GM12878 (cell line): ENCODE measurements around the gene OR4E2. TPM values are rescaled to one million over a fixed set of nuclear protein-coding genes. Genes with fewer than 3 reads are reported as not detected.
A peak's percentile ranks its signal among the peaks of the same experiment; 100 is the strongest.

Experiments used
- ATAC-seq: fragments of 200-7000 bp; cut with Tn5 transposase; 3 replicates; pipeline ENCODE4 v1.9.1; 2020; ENCODE audit warnings: mild to moderate bottlenecking, moderate library complexity
- BruUV-seq: library from RNA; stranded (reverse); fragments of 400-500 nt; replicated peaks from 2 replicates; lab custom pipeline; 2021; lab: Mats Ljungman, UMichigan
- CTCF ChIA-PET: fragments of 300-600 bp; sonication (Branson Sonifier 250); formaldehyde crosslinking; extraction: SDS; loops from one replicate; lab custom pipeline; 2021; ENCODE audit warnings: inconsistent platforms; lab: Yijun Ruan, JAX
- POLR2A ChIA-PET: fragments of 350-600 bp; formaldehyde crosslinking; extraction: SDS; loops from one replicate; lab custom pipeline; 2021; ENCODE audit warnings: inconsistent platforms; lab: Charles Lee
- RAD21 ChIA-PET: fragments of 300-600 bp; sonication (Branson Sonifier 250); formaldehyde crosslinking; loops from one replicate; lab custom pipeline; 2023; ENCODE audit warnings: antibody characterized with exemption; ENCODE audit not compliant: unreplicated experiment; lab: Charles Lee
- SMC1A ChIA-PET: fragments of 300-600 bp; sonication (Branson Sonifier 250); formaldehyde crosslinking; loops from one replicate; lab custom pipeline; 2023; ENCODE audit not compliant: unreplicated experiment, uncharacterized antibody; lab: Charles Lee
- DNase-seq: peaks from one replicate; pipeline ENCODE4 v3.0.0-alpha.2; 2011; ENCODE audit warnings: low read depth, low spot score
- FAIRE-seq: peaks from 3 replicates; lab custom pipeline; 2011; peaks lifted over from hg19 to GRCh38; lab: Jason Lieb, UNC
- H2AFZ ChIP-seq: 2 replicates; pipeline ENCODE4 v1.6.0; 2011; ENCODE audit warnings: low read depth, low read length, control low read depth; ENCODE audit not compliant: control insufficient read depth
- H3K27ac ChIP-seq: 2 replicates; pipeline ENCODE4 v1.5.1; 2011; ENCODE audit warnings: control low read depth; ENCODE audit not compliant: control insufficient read depth, insufficient read depth
- H3K27me3 ChIP-seq, 2 experiments: replicated peaks in 1 of 2; 2 replicates each; pipeline versions ENCODE4 v1.6.0 to v1.6.1; 2011; ENCODE audit warnings: low read length in 1 of 2; ENCODE audit not compliant: control insufficient read depth in 2 of 2, insufficient read depth in 2 of 2
- H3K36me3 ChIP-seq, 2 experiments: 2 replicates each; pipeline ENCODE4 v1.5.1; 2011; ENCODE audit warnings: low read length in 1 of 2; ENCODE audit not compliant: control insufficient read depth in 2 of 2, insufficient read depth in 2 of 2
- H3K4me1 ChIP-seq: 2 replicates; pipeline ENCODE4 v1.6.1; 2011; ENCODE audit warnings: mild to moderate bottlenecking, low read length, moderate library complexity, mixed read lengths; ENCODE audit not compliant: control insufficient read depth, insufficient read depth
- H3K4me2 ChIP-seq: 2 replicates; pipeline ENCODE4 v1.6.0; 2011; ENCODE audit warnings: control low read depth; ENCODE audit not compliant: control insufficient read depth, insufficient read depth
- H3K4me3 ChIP-seq: fragments of 200-600 bp; sonication (generic); 2 replicates; pipeline ENCODE4 v1.5.1; 2016
- H3K79me2 ChIP-seq: 2 replicates; pipeline ENCODE4 v1.6.0; 2011; ENCODE audit warnings: low read length; ENCODE audit not compliant: control insufficient read depth, insufficient read depth
- H3K9ac ChIP-seq: 2 replicates; pipeline ENCODE4 v1.8.0; 2011; ENCODE audit warnings: low read length, control low read depth, mixed read lengths; ENCODE audit not compliant: control insufficient read depth, insufficient read depth
- H3K9me3 ChIP-seq: replicated peaks from 3 replicates; pipeline ENCODE4 v1.5.1; 2011; ENCODE audit warnings: mild to moderate bottlenecking, low read length; ENCODE audit not compliant: control insufficient read depth, insufficient read depth
- H4K20me1 ChIP-seq: 2 replicates; pipeline ENCODE4 v1.6.0; 2011; ENCODE audit not compliant: control insufficient read depth, insufficient read depth
- CREM ChIP-seq: IDR thresholded peaks from 2 replicates; pipeline ENCODE4 v1.6.1; 2014; ENCODE audit warnings: antibody characterized with exemption, low read depth
- CTCF ChIP-seq, 3 experiments: IDR thresholded peaks in 2 of 3; conservative IDR thresholded peaks in 1 of 3; 2 replicates each; pipeline ENCODE4 v1.5.1; 2011; ENCODE audit warnings: low read depth in 3 of 3, low read length in 3 of 3, mild to moderate bottlenecking in 3 of 3, control low read depth in 2 of 3, moderate library complexity in 2 of 3, inconsistent platforms in 1 of 3, mixed read lengths in 1 of 3; ENCODE audit not compliant: control insufficient read depth in 2 of 3, insufficient read depth in 1 of 3; ENCODE audit errors: extremely low read depth in 1 of 3
- HCFC1 ChIP-seq: fragments of 150-350 bp; IDR thresholded peaks from 2 replicates; pipeline ENCODE4 v1.6.1; 2014; ENCODE audit warnings: low read length
- HDGF ChIP-seq: fragments of 450-650 bp; IDR thresholded peaks from 2 replicates; pipeline ENCODE4 v1.6.1; 2016; ENCODE audit warnings: antibody characterized with exemption
- KLF5 ChIP-seq: fragments of 450-650 bp; IDR thresholded peaks from 2 replicates; pipeline ENCODE4 v1.6.1; 2014; ENCODE audit warnings: mild to moderate bottlenecking; ENCODE audit not compliant: partially characterized antibody
- MEF2A ChIP-seq: IDR thresholded peaks from 2 replicates; pipeline ENCODE4 v1.6.1; 2011; ENCODE audit warnings: low read depth, mild to moderate bottlenecking, low read length, moderate library complexity; ENCODE audit not compliant: insufficient read depth
- MTA2 ChIP-seq: fragments of 450-650 bp; IDR thresholded peaks from 2 replicates; pipeline ENCODE4 v1.6.1; 2016; ENCODE audit warnings: low read depth, mild to moderate bottlenecking, moderate library complexity
- MTA3 ChIP-seq: IDR thresholded peaks from 2 replicates; pipeline ENCODE4 v1.6.1; 2012; ENCODE audit warnings: low read length, inconsistent platforms, borderline replicate concordance
- MYC ChIP-seq: IDR thresholded peaks from 2 replicates; pipeline ENCODE4 v1.6.1; 2011; ENCODE audit warnings: mild to moderate bottlenecking, low read length, moderate library complexity, inconsistent platforms; ENCODE audit not compliant: insufficient read depth, insufficient replicate concordance, insufficient read length, severe bottlenecking
- RELB ChIP-seq: fragments of 450-650 bp; IDR thresholded peaks from 2 replicates; pipeline ENCODE4 v1.6.1; 2017; ENCODE audit warnings: low read depth, mild to moderate bottlenecking, moderate library complexity
- SREBF1 ChIP-seq: IDR thresholded peaks from 2 replicates; pipeline ENCODE4 v1.6.1; 2012; ENCODE audit warnings: mild to moderate bottlenecking, low read length
- TAF1 ChIP-seq: IDR thresholded peaks from 2 replicates; pipeline ENCODE4 v1.6.1; 2011; ENCODE audit warnings: mild to moderate bottlenecking, low read depth, low read length, borderline replicate concordance
- WRNIP1 ChIP-seq: IDR thresholded peaks from 2 replicates; pipeline ENCODE4 v1.6.1; 2011; ENCODE audit warnings: low read depth, low read length, improper control_type of control experiment, borderline replicate concordance
- ZNF217 ChIP-seq: fragments of 450-650 bp; IDR thresholded peaks from 2 replicates; pipeline ENCODE4 v1.6.1; 2017; ENCODE audit warnings: antibody characterized with exemption, mild to moderate bottlenecking
- WGBS: methylation state at CpG from one replicate; pipeline ENCODE4 v1.1.6; 2016; ENCODE audit warnings: low lambda C conversion rate; ENCODE audit not compliant: insufficient replicate concordance, insufficient coverage; ENCODE audit errors: missing lambda C conversion rate; 5-methylcytosine and 5-hydroxymethylcytosine counted together
- in situ Hi-C: fragments of 300-500 bp; cut with MboI; formaldehyde crosslinking; loops from 9 replicates; pipeline ENCODE4 v1.14.3; 2018; ENCODE audit warnings: mixed read lengths
- intact Hi-C: fragments of 100-400 bp; cut with micrococcal nuclease; formaldehyde crosslinking; loops from one replicate; pipeline ENCODE4 v1.14.2; 2022; ENCODE audit not compliant: unreplicated experiment
- polyA plus RNA-seq, 11 experiments: library from polyadenylated mRNA; depleted of rRNA in 4 of 11; unstranded in 6 of 11; stranded (reverse) in 5 of 11; fragments of >200 nt; fragmentation: Nextera tagmentation in 4 of 11; fragmentation: Illumina TruSeq in 1 of 11; extraction: Ambion mirVana in 4 of 11; extraction: Trizol in 1 of 11; gene quantifications; 1 replicate in 1 of 11; 2 replicates in 10 of 11; pipeline versions ENCODE4 v1.2.1 to v1.2.3, GENCODE V29; 2011 to 2016; ENCODE audit warnings: inconsistent platforms in 2 of 11, missing spikeins in 2 of 11, low read depth in 1 of 11
- total RNA-seq, 4 experiments: library from RNA; depleted of rRNA in 3 of 4; stranded (reverse); fragments of >200 nt in 3 of 4; fragmentation: Illumina TruSeq in 1 of 4; extraction: Trizol in 1 of 4; gene quantifications; 2 replicates each; pipeline versions ENCODE4 v1.2.1 to v1.2.3, GENCODE V29; 2013 to 2021

OR4E2 gene
- total and polyA plus RNA-seq, 10 of the 15 experiments (the other 5 are each of a cell fraction or from before 2014, with no cell fraction given) = not detected

GRCh38 chr14:21703357-21704326 lies 50.0 kb downstream of the OR4E2 start:
- Histone ChIP-seq H3K79me2 (no peaks in the 10 kb centered on the region), H3K9ac (no peak overlapping the region), H3K36me3 (no peaks in the 10 kb centered on the region), H3K27ac (no peak overlapping the region), H3K4me1 (no peaks in the 10 kb centered on the region), H3K4me3 (no peak overlapping the region), H4K20me1 (no peaks in the 10 kb centered on the region), H3K9me3 (no peaks in the 10 kb centered on the region), H3K27me3 (no peaks in the 10 kb centered on the region), H2AFZ (no peak overlapping the region), H3K4me2 (no peak overlapping the region)
- BruUV-seq = no TSS peak
- FAIRE-seq (no peak), DNase-seq (no peak), ATAC-seq (peak; percentile 48)
- CTCF ChIA-PET = no interaction called here
- whole genome bisulfite sequencing = 0% methylated on average over 2 of the region's 2 CpGs
- POLR2A ChIA-PET = no interaction called here
- TF ChIP-seq ZNF217 (0 out of 2 replicates have a peak, but pooled peaks have one; percentile 31), CREM (no peak), SREBF1 (no peak), MTA3 (no peak), MTA2 (peak; percentile 76; the same call in 1 of the 2 replicates)
- intact Hi-C loops (no loop called here), in situ Hi-C loops (no loop called here)
- SMC1A ChIA-PET = no interaction called here
- RAD21 ChIA-PET = no interaction called here

GRCh38 chr14:21704338-21704737 lies 50.7 kb downstream of the OR4E2 start:
- POLR2A ChIA-PET = no interaction called here
- CTCF ChIA-PET = no interaction called here
- no TSS peak for BruUV-seq
- H3K4me1 ChIP-seq = no peaks in the 10 kb centered on the region
- FAIRE-seq (no peak), DNase-seq (no peak), ATAC-seq (no peak)
- H3K79me2 ChIP-seq = no peaks in the 10 kb centered on the region
- in situ Hi-C loops = no loop called here
- no peaks in the 10 kb centered on the region for H3K36me3 ChIP-seq
- no peaks in the 10 kb centered on the region for H4K20me1 ChIP-seq
- no peak overlapping the region for H2AFZ ChIP-seq
- H3K27me3 ChIP-seq = no peaks in the 10 kb centered on the region
- no peak overlapping the region for H3K9ac ChIP-seq
- no peaks in the 10 kb centered on the region for H3K9me3 ChIP-seq
- no peak overlapping the region for H3K4me3 ChIP-seq
- RAD21 ChIA-PET = no interaction called here
- SMC1A ChIA-PET = no interaction called here
- intact Hi-C loops = no loop called here
- no peak overlapping the region for H3K27ac ChIP-seq
- H3K4me2 ChIP-seq = no peak overlapping the region
- TF ChIP-seq CTCF (IDR thresholded peaks at IDR 0.05 in 2 of 3, conservative IDR thresholded peaks at IDR 0.05 in 1 of 3; ENCODE audit: control insufficient read depth in 2 of 3, extremely low read depth in 1 of 3, insufficient read depth in 1 of 3, low read depth in 3 of 3, low read length in 3 of 3) (no peak), HDGF (no peak), WRNIP1 (no peak), MYC (no peak), HCFC1 (no peak), RELB (no peak), TAF1 (no peak), KLF5 (no peak), MEF2A (no peak)
